GM12878 (cell line): Measurements from ENCODE around the gene INSC. TPM values are rescaled to one million over a fixed set of nuclear protein-coding genes. Genes with fewer than 3 reads are reported as not detected.

Source experiments
- ATAC-seq: fragments of 200-7000 bp; cut with Tn5 transposase; 3 replicates; pipeline ENCODE4 v1.9.1; 2020; ENCODE audit warnings: mild to moderate bottlenecking, moderate library complexity
- BruUV-seq: library from RNA; stranded (reverse); fragments of 400-500 nt; replicated peaks from 2 replicates; lab custom pipeline; 2021; lab: Mats Ljungman, UMichigan
- CTCF ChIA-PET: fragments of 300-600 bp; sonication (Branson Sonifier 250); formaldehyde crosslinking; extraction: SDS; loops from one replicate; lab custom pipeline; 2021; ENCODE audit warnings: inconsistent platforms; lab: Yijun Ruan, JAX
- POLR2A ChIA-PET: fragments of 350-600 bp; formaldehyde crosslinking; extraction: SDS; loops from one replicate; lab custom pipeline; 2021; ENCODE audit warnings: inconsistent platforms; lab: Charles Lee
- RAD21 ChIA-PET: fragments of 300-600 bp; sonication (Branson Sonifier 250); formaldehyde crosslinking; loops from one replicate; lab custom pipeline; 2023; ENCODE audit warnings: antibody characterized with exemption; ENCODE audit not compliant: unreplicated experiment; lab: Charles Lee
- SMC1A ChIA-PET: fragments of 300-600 bp; sonication (Branson Sonifier 250); formaldehyde crosslinking; loops from one replicate; lab custom pipeline; 2023; ENCODE audit not compliant: unreplicated experiment, uncharacterized antibody; lab: Charles Lee
- DNase-seq: peaks from one replicate; pipeline ENCODE4 v3.0.0-alpha.2; 2011; ENCODE audit warnings: low read depth, low spot score
- FAIRE-seq: peaks from 3 replicates; lab custom pipeline; 2011; peaks lifted over from hg19 to GRCh38; lab: Jason Lieb, UNC
- H2AFZ ChIP-seq: 2 replicates; pipeline ENCODE4 v1.6.0; 2011; ENCODE audit warnings: low read depth, low read length, control low read depth; ENCODE audit not compliant: control insufficient read depth
- H3K27ac ChIP-seq: 2 replicates; pipeline ENCODE4 v1.5.1; 2011; ENCODE audit warnings: control low read depth; ENCODE audit not compliant: control insufficient read depth, insufficient read depth
- H3K27me3 ChIP-seq, 2 experiments: replicated peaks in 1 of 2; 2 replicates each; pipeline versions ENCODE4 v1.6.0 to v1.6.1; 2011; ENCODE audit warnings: low read length in 1 of 2; ENCODE audit not compliant: control insufficient read depth in 2 of 2, insufficient read depth in 2 of 2
- H3K36me3 ChIP-seq, 2 experiments: 2 replicates each; pipeline ENCODE4 v1.5.1; 2011; ENCODE audit warnings: low read length in 1 of 2; ENCODE audit not compliant: control insufficient read depth in 2 of 2, insufficient read depth in 2 of 2
- H3K4me1 ChIP-seq: 2 replicates; pipeline ENCODE4 v1.6.1; 2011; ENCODE audit warnings: mild to moderate bottlenecking, low read length, moderate library complexity, mixed read lengths; ENCODE audit not compliant: control insufficient read depth, insufficient read depth
- H3K4me2 ChIP-seq: 2 replicates; pipeline ENCODE4 v1.6.0; 2011; ENCODE audit warnings: control low read depth; ENCODE audit not compliant: control insufficient read depth, insufficient read depth
- H3K4me3 ChIP-seq: fragments of 200-600 bp; sonication (generic); 2 replicates; pipeline ENCODE4 v1.5.1; 2016
- H3K79me2 ChIP-seq: 2 replicates; pipeline ENCODE4 v1.6.0; 2011; ENCODE audit warnings: low read length; ENCODE audit not compliant: control insufficient read depth, insufficient read depth
- H3K9ac ChIP-seq: 2 replicates; pipeline ENCODE4 v1.8.0; 2011; ENCODE audit warnings: low read length, control low read depth, mixed read lengths; ENCODE audit not compliant: control insufficient read depth, insufficient read depth
- H3K9me3 ChIP-seq: replicated peaks from 3 replicates; pipeline ENCODE4 v1.5.1; 2011; ENCODE audit warnings: mild to moderate bottlenecking, low read length; ENCODE audit not compliant: control insufficient read depth, insufficient read depth
- H4K20me1 ChIP-seq: 2 replicates; pipeline ENCODE4 v1.6.0; 2011; ENCODE audit not compliant: control insufficient read depth, insufficient read depth
- ATF2 ChIP-seq: IDR thresholded peaks from 2 replicates; pipeline ENCODE4 v1.6.1; 2012; ENCODE audit warnings: low read length, inconsistent platforms
- E2F8 ChIP-seq: fragments of 450-650 bp; IDR thresholded peaks from 2 replicates; pipeline ENCODE4 v1.6.1; 2018; ENCODE audit warnings: mild to moderate bottlenecking, low read depth, moderate library complexity; ENCODE audit not compliant: partially characterized antibody
- EGR1 ChIP-seq, 2 experiments: IDR thresholded peaks; 1 replicate in 1 of 2; 2 replicates in 1 of 2; pipeline ENCODE4 v1.6.1; 2011 to 2012; ENCODE audit warnings: low read depth in 2 of 2, low read length in 2 of 2, borderline replicate concordance in 1 of 2, mild to moderate bottlenecking in 1 of 2, moderate library complexity in 1 of 2
- IRF4 ChIP-seq: IDR thresholded peaks from 2 replicates; pipeline ENCODE4 v1.6.1; 2011; ENCODE audit warnings: low read depth, low read length
- LARP7 ChIP-seq: fragments of 450-650 bp; IDR thresholded peaks from 2 replicates; pipeline ENCODE4 v1.6.1; 2017; ENCODE audit warnings: mild to moderate bottlenecking
- MAX ChIP-seq: IDR thresholded peaks from 2 replicates; pipeline ENCODE4 v1.6.1; 2012; ENCODE audit warnings: low read depth, low read length, improper control_type of control experiment
- RUNX3 ChIP-seq: IDR thresholded peaks from 2 replicates; pipeline ENCODE4 v1.6.1; 2012; ENCODE audit warnings: low read length, inconsistent platforms
- SMC3 ChIP-seq: IDR thresholded peaks from 2 replicates; pipeline ENCODE4 v1.6.1; 2011; ENCODE audit warnings: low read length, improper control_type of control experiment, borderline replicate concordance
- SP1 ChIP-seq: IDR thresholded peaks from one replicate; pipeline ENCODE4 v1.6.1; 2011; ENCODE audit warnings: low read depth, low read length
- STAT1 ChIP-seq: fragments of 450-650 bp; conservative IDR thresholded peaks from 2 replicates; pipeline ENCODE4 v1.6.1; 2014; ENCODE audit warnings: antibody characterized with exemption, mild to moderate bottlenecking
- ZNF384 ChIP-seq: IDR thresholded peaks from 2 replicates; pipeline ENCODE4 v1.6.1; 2012; ENCODE audit warnings: low read depth, mild to moderate bottlenecking, low read length, improper control_type of control experiment, borderline replicate concordance
- ZNF592 ChIP-seq: fragments of 450-650 bp; IDR thresholded peaks from 2 replicates; pipeline ENCODE4 v1.6.1; 2017; ENCODE audit warnings: mild to moderate bottlenecking, moderate library complexity
- WGBS: methylation state at CpG from one replicate; pipeline ENCODE4 v1.1.6; 2016; ENCODE audit warnings: low lambda C conversion rate; ENCODE audit not compliant: insufficient replicate concordance, insufficient coverage; ENCODE audit errors: missing lambda C conversion rate; 5-methylcytosine and 5-hydroxymethylcytosine counted together
- in situ Hi-C: fragments of 300-500 bp; cut with MboI; formaldehyde crosslinking; loops from 9 replicates; pipeline ENCODE4 v1.14.3; 2018; ENCODE audit warnings: mixed read lengths
- intact Hi-C: fragments of 100-400 bp; cut with micrococcal nuclease; formaldehyde crosslinking; loops from one replicate; pipeline ENCODE4 v1.14.2; 2022; ENCODE audit not compliant: unreplicated experiment
- polyA plus RNA-seq, 11 experiments: library from polyadenylated mRNA; depleted of rRNA in 4 of 11; unstranded in 6 of 11; stranded (reverse) in 5 of 11; fragments of >200 nt; fragmentation: Nextera tagmentation in 4 of 11; fragmentation: Illumina TruSeq in 1 of 11; extraction: Ambion mirVana in 4 of 11; extraction: Trizol in 1 of 11; gene quantifications; 1 replicate in 1 of 11; 2 replicates in 10 of 11; pipeline versions ENCODE4 v1.2.1 to v1.2.3, GENCODE V29; 2011 to 2016; ENCODE audit warnings: inconsistent platforms in 2 of 11, missing spikeins in 2 of 11, low read depth in 1 of 11
- total RNA-seq, 4 experiments: library from RNA; depleted of rRNA in 3 of 4; stranded (reverse); fragments of >200 nt in 3 of 4; fragmentation: Illumina TruSeq in 1 of 4; extraction: Trizol in 1 of 4; gene quantifications; 2 replicates each; pipeline versions ENCODE4 v1.2.1 to v1.2.3, GENCODE V29; 2013 to 2021

The INSC gene
- total and polyA plus RNA-seq, 10 of the 15 experiments (the other 5 are each of a cell fraction or from before 2014, with no cell fraction given) = 0.13 to 0.33 TPM; not detected in 8

GRCh38 chr11:15217416-15217815 lies 102.7 kb downstream of the INSC start:
- no peak for FAIRE-seq
- CTCF ChIA-PET = interaction anchor here (1.1 to 1.5 kb wide), 3 partner anchors 13 to 118 kb away, joined by 3 to 4 read pairs (median 4); no protein-coding TSS in a partner anchor
- Histone ChIP-seq H3K27me3 (no peaks in the 10 kb centered on the region), H4K20me1 (no peaks in the 10 kb centered on the region), H2AFZ (no peak overlapping the region), H3K9ac (no peak overlapping the region), H3K4me3 (no peak overlapping the region), H3K4me1 (no peaks in the 10 kb centered on the region), H3K79me2 (no peaks in the 10 kb centered on the region), H3K36me3 (no peaks in the 10 kb centered on the region), H3K9me3 (no peaks in the 10 kb centered on the region), H3K4me2 (no peak overlapping the region), H3K27ac (no peak overlapping the region)
- TF ChIP-seq LARP7 (no peak), SP1 (no peak), ZNF384 (no peak), SMC3 (no peak), ATF2 (no peak), RUNX3 (no peak), E2F8 (no peak), IRF4 (no peak), ZNF592 (no peak), STAT1 (no peak), MAX (no peak), EGR1 (IDR thresholded peaks at IDR 0.05; ENCODE audit: borderline replicate concordance in 1 of 2, low read depth in 2 of 2, low read length in 2 of 2) (no peak)
- ATAC-seq = no peak
- RAD21 ChIA-PET = no interaction called here
- POLR2A ChIA-PET = no interaction called here
- no peak for DNase-seq
- 3% methylated on average over 4 of the region's 4 CpGs for WGBS
- in situ Hi-C loops (no loop called here), intact Hi-C loops (no loop called here)
- SMC1A ChIA-PET = interaction anchor here (0.9 kb wide), 1 partner anchor 18 kb away, joined by 5 read pairs; no protein-coding TSS in a partner anchor
- BruUV-seq = no TSS peak
